ENCODE results near the gene VPS54. TPM values are rescaled to one million over a fixed set of nuclear protein-coding genes. Genes with fewer than 3 reads are reported as not detected.

The VPS54 gene
- total and polyA plus RNA-seq, 9 of the 15 experiments (the other 6 are each of a cell fraction or from before 2014, with no cell fraction given): 4.9 to 23.2 (median 13.2) TPM

DNA sequence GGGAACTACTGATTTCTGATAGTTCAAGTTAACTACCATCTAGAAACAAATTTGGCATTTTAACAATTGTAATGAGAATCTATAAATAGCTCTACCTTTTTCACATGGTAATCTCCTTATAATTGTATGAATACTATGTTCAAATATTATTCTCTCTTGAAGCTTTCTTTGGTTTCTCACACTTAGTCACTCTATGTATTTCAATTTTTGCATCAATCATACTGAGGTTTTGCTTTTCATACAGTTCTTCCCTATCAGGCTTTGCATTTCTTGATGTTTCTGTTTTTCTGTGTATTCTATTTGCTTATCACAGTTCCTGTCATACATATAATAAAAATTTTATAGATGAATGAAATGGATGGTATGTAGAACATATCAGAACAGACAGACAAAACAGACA, 16.0 kb downstream of the VPS54 start:
- Histone ChIP-seq H3K27ac (ENCODE audit: extremely low read depth, low read depth, low read length) (no peak overlapping the region), H3K9ac (ENCODE audit: insufficient read depth in 1 of 2, low read depth in 2 of 2, low read length in 2 of 2) (no peak overlapping the region), H3K79me2 (ENCODE audit: control insufficient read depth, insufficient read depth, low read length) (peaks cover 22% of the 10 kb centered on the region), H4K20me1 (replicated peaks; ENCODE audit: control insufficient read depth, insufficient read depth, low read length) (no peaks in the 10 kb centered on the region), H2AFZ (ENCODE audit: low read depth, low read length) (no peak overlapping the region), H3K27me3 (ENCODE audit: control insufficient read depth in 2 of 2, insufficient read depth in 2 of 2, low read length in 2 of 2) (no peaks in the 10 kb centered on the region), H3K4me2 (ENCODE audit: insufficient read depth, low read length) (no peak overlapping the region), H3K4me1 (replicated peaks in 1 of 2; ENCODE audit: control insufficient read depth in 2 of 2, insufficient read depth in 2 of 2, low read length in 2 of 2) (no peaks in the 10 kb centered on the region), H3K36me3 (ENCODE audit: control insufficient read depth, insufficient read depth, low read length) (peaks cover 8% of the 10 kb centered on the region; the same call in 1 of the 3 replicates), H3K9me3 (replicated peaks; ENCODE audit: control insufficient read depth, insufficient read depth, low read depth, low read length) (no peaks in the 10 kb centered on the region; the same call in 1 of the 2 replicates), H3K4me3 (no peak overlapping the region), H3K9me1 (ENCODE audit: control insufficient read depth, insufficient read depth, low read length) (no peaks in the 10 kb centered on the region)
- DNase-seq (ENCODE audit: extremely low read depth in 1 of 4, low spot score in 3 of 4): no peak
- BruUV-seq (replicated peaks): no TSS peak
- TF ChIP-seq ZBTB33 (CRISPR knock-in tag; IDR thresholded peaks at IDR 0.05) (no peak), ZEB2 (IDR thresholded peaks at IDR 0.05) (no peak), FOXA1 (IDR thresholded peaks at IDR 0.05; ENCODE audit: borderline replicate concordance) (no peak), FOXK2 (conservative IDR thresholded peaks at IDR 0.05 in 1 of 2, IDR thresholded peaks at IDR 0.05 in 1 of 2; ENCODE audit: low read depth in 2 of 2) (no peak), PTBP1 (IDR thresholded peaks at IDR 0.05; ENCODE audit: low read depth, low read length) (no peak), ZNF57 (CRISPR knock-in tag; IDR thresholded peaks at IDR 0.05) (no peak), PRPF4 (IDR thresholded peaks at IDR 0.05; ENCODE audit: insufficient read depth, low read depth, low read length, poor library complexity, severe bottlenecking) (no peak), POU5F1 (IDR thresholded peaks at IDR 0.05; ENCODE audit: borderline replicate concordance, low read depth, low read length, partially characterized antibody) (no peak), SMARCE1 (IDR thresholded peaks at IDR 0.05) (no peak), HINFP (tag; conservative IDR thresholded peaks at IDR 0.05; ENCODE audit: low read depth) (no peak), BRD9 (IDR thresholded peaks at IDR 0.05; ENCODE audit: low read depth, partially characterized antibody) (no peak)
- TF ChIP-seq, protein P1, sequence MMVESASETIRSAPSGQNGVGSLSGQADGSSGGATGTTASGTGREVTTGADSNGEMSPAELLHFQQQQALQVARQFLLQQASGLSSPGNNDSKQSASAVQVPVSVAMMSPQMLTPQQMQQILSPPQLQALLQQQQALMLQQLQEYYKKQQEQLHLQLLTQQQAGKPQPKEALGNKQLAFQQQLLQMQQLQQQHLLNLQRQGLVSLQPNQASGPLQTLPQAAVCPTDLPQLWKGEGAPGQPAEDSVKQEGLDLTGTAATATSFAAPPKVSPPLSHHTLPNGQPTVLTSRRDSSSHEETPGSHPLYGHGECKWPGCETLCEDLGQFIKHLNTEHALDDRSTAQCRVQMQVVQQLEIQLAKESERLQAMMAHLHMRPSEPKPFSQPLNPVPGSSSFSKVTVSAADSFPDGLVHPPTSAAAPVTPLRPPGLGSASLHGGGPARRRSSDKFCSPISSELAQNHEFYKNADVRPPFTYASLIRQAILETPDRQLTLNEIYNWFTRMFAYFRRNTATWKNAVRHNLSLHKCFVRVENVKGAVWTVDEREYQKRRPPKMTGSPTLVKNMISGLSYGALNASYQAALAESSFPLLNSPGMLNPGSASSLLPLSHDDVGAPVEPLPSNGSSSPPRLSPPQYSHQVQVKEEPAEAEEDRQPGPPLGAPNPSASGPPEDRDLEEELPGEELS (CRISPR knock-in tag; IDR thresholded peaks at IDR 0.05; ENCODE audit: borderline replicate concordance): no peak
- no peak for FAIRE-seq
- ATAC-seq: no peak
- intact Hi-C loops (cut with micrococcal nuclease): no loop called here
- ChIA-PET POLR2A (interaction anchor here (0.7 to 1.0 kb wide), 2 partner anchors 21 to 91 kb away, joined by 3 to 4 read pairs; no protein-coding TSS in a partner anchor), CTCF (ENCODE audit: low intra/inter-chr PET ratio) (no interaction called here)
- in situ Hi-C loops (cut with MboI): no loop called here

All from K562 (cell line).